Measurements from ENCODE around the gene DRAXIN.

The DRAXIN gene

GRCh38 chr1:11746795-11747487, 55.4 kb downstream of the DRAXIN start:
- H3K27ac ChIP-seq: no peak overlapping the region
- no peak for DNase-seq (ENCODE audit: low read depth, low spot score)
- H3K36me3 ChIP-seq (ENCODE audit: insufficient read depth, low read length): no peaks in the 10 kb centered on the region
- no peak overlapping the region for H3K9ac ChIP-seq (ENCODE audit: insufficient read length)
- TF ChIP-seq FOXP2 (optimal IDR thresholded peaks at IDR 0.05; ENCODE audit: control extremely low read depth, extremely low read length, insufficient read depth) (no peak), POLR2AphosphoS5 (IDR thresholded peaks at IDR 0.05; ENCODE audit: borderline replicate concordance, low read depth, low read length) (no peak), EZH2 (IDR thresholded peaks at IDR 0.05) (no peak)
- H3K4me3 ChIP-seq: no peak overlapping the region
- H3K9me3 ChIP-seq (ENCODE audit: low read depth, low read length): no peaks in the 10 kb centered on the region

- H3K36me3 ChIP-seq (ENCODE audit: insufficient read depth, low read length): no peaks in the 10 kb centered on the region
- H3K9ac ChIP-seq (ENCODE audit: insufficient read length): no peak overlapping the region
- H3K27ac ChIP-seq: no peak overlapping the region
- DNase-seq (ENCODE audit: low read depth, low spot score): no peak
- H3K4me3 ChIP-seq: no peak overlapping the region
- no peaks in the 10 kb centered on the region for H3K9me3 ChIP-seq (ENCODE audit: low read depth, low read length)
- no peak for TF ChIP-seq POLR2AphosphoS5 (IDR thresholded peaks at IDR 0.05; ENCODE audit: borderline replicate concordance, low read depth, low read length)
- no peak for TF ChIP-seq EZH2 (IDR thresholded peaks at IDR 0.05)
- no peak for TF ChIP-seq FOXP2 (optimal IDR thresholded peaks at IDR 0.05; ENCODE audit: control extremely low read depth, extremely low read length, insufficient read depth)
These were observed 57.0 kb downstream of the DRAXIN start for GRCh38 chr1:11748294-11749202.

DNA sequence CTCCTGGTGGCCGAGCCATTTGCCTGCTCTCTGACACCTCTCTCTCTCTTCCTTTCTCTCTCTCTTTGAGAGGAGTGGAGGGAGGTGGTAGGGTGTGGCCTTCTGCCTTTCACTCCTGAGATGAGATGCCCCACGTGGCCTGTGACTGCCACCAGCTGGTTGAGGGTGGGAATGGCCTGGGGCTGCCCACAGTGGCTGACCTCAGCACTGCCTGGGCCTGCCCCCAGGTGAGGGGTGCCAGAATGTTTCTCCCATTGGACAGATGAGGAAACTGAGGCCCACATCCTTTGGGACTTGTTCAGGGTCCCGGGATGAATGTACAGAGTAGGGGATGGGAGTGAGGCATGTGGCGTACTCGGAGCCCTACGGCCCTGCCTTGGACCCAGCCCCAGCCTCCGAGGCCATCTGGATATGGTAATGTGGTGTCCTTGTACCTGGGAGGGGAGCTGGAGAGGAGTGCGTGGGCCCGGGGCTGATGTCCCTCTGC, 57.7 kb downstream of the DRAXIN start:
- no peak overlapping the region for H3K27ac ChIP-seq
- H3K4me3 ChIP-seq: no peak overlapping the region
- DNase-seq (ENCODE audit: low read depth, low spot score): no peak
- no peak for TF ChIP-seq FOXP2 (optimal IDR thresholded peaks at IDR 0.05; ENCODE audit: control extremely low read depth, extremely low read length, insufficient read depth)
- TF ChIP-seq POLR2AphosphoS5 (IDR thresholded peaks at IDR 0.05; ENCODE audit: borderline replicate concordance, low read depth, low read length): no peak
- no peak for TF ChIP-seq EZH2 (IDR thresholded peaks at IDR 0.05)
- H3K36me3 ChIP-seq (ENCODE audit: insufficient read depth, low read length): no peaks in the 10 kb centered on the region
- H3K9ac ChIP-seq (ENCODE audit: insufficient read length): no peak overlapping the region
- no peaks in the 10 kb centered on the region for H3K9me3 ChIP-seq (ENCODE audit: low read depth, low read length)

GRCh38 chr1:11749996-11750395, 58.5 kb downstream of the DRAXIN start:
- TF ChIP-seq POLR2AphosphoS5 (IDR thresholded peaks at IDR 0.05; ENCODE audit: borderline replicate concordance, low read depth, low read length) (no peak), FOXP2 (optimal IDR thresholded peaks at IDR 0.05; ENCODE audit: control extremely low read depth, extremely low read length, insufficient read depth) (no peak), EZH2 (IDR thresholded peaks at IDR 0.05) (no peak)
- Histone ChIP-seq H3K27ac (no peak overlapping the region), H3K9me3 (ENCODE audit: low read depth, low read length) (no peaks in the 10 kb centered on the region), H3K36me3 (ENCODE audit: insufficient read depth, low read length) (no peaks in the 10 kb centered on the region), H3K9ac (ENCODE audit: insufficient read length) (no peak overlapping the region), H3K4me3 (no peak overlapping the region)
- DNase-seq (ENCODE audit: low read depth, low spot score): no peak

GRCh38 chr1:11751087-11751486, 59.6 kb downstream of the DRAXIN start:
- no peak for DNase-seq (ENCODE audit: low read depth, low spot score)
- H3K4me3 ChIP-seq: no peak overlapping the region
- TF ChIP-seq FOXP2 (optimal IDR thresholded peaks at IDR 0.05; ENCODE audit: control extremely low read depth, extremely low read length, insufficient read depth) (no peak), EZH2 (IDR thresholded peaks at IDR 0.05) (no peak)
- no peak overlapping the region for H3K9ac ChIP-seq (ENCODE audit: insufficient read length)
- H3K36me3 ChIP-seq (ENCODE audit: insufficient read depth, low read length): no peaks in the 10 kb centered on the region
- no peaks in the 10 kb centered on the region for H3K9me3 ChIP-seq (ENCODE audit: low read depth, low read length)
- H3K27ac ChIP-seq: no peak overlapping the region

DNA sequence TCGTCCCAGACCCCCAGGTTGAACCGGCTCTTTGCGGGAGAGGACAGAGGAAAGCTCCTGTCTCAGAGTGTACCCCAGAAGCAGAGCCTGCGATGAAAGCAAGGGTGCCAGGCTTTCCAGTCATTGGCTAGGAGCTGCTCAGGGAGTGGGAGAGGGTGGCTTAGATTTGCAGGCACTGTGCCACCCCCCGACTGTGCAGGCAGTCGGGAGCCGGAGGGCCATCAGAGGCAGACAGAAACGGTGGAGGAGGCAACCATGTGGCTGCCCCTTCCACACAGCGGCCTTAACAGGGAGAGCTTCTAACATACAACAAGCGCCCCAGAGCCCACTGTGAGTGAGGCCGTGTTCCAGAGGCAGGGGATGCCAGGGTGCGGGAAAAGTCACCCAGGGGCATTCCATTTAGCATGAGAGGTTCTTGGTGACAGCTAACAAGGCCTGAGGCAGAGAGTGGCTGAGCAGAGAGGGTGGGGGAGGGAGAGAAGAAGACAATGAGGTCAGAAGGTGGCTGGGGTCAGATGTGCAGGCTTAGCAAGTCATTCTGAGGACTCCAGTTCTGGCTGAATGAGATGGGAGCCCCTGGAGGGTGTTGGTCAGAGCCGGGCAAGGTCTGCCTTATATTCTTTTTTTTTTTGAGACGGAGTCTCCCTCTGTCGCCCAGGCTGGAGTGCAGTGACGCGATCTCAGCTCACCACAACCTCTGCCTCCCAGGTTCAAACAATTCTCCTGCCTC, 61.0 kb downstream of the DRAXIN start:
- H3K4me3 ChIP-seq: no peak overlapping the region
- TF ChIP-seq POLR2AphosphoS5 (IDR thresholded peaks at IDR 0.05; ENCODE audit: borderline replicate concordance, low read depth, low read length) (no peak), FOXP2 (optimal IDR thresholded peaks at IDR 0.05; ENCODE audit: control extremely low read depth, extremely low read length, insufficient read depth) (no peak), EZH2 (IDR thresholded peaks at IDR 0.05) (no peak)
- H3K9ac ChIP-seq (ENCODE audit: insufficient read length): no peak overlapping the region
- no peaks in the 10 kb centered on the region for H3K9me3 ChIP-seq (ENCODE audit: low read depth, low read length)
- H3K27ac ChIP-seq: no peak overlapping the region
- DNase-seq (ENCODE audit: low read depth, low spot score): no peak
- H3K36me3 ChIP-seq (ENCODE audit: insufficient read depth, low read length): no peaks in the 10 kb centered on the region

DNA sequence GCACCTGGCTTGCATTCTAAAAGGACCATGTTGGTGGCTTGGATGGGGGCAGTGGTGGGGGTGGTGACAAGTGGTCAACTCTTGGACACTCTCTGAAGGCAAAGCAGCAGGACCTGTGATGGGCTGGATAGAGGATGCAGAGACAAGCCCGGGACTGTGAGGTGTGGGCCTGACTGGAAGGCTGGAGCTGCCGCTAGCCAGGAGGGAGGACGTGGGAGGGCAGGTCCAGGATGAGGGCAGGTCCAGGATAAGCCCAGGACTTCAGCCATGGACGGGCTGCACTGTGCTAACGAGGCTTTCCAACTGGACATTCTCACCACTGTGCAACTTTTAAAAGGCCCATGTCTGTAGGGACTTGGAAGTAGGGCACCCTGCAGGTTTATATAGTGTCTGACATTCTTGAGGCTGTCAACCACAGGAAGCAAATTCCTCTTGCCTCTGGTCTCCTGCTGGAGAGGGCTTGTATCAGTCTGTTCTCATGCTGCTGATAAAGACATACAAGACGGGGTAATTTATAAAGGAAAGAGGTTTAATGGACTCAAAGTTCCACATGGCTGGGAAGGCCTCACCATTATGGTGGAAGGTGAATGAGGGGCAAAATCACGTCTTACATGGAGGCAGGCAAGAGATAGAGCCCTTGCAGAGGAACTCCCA, 62.2 kb downstream of the DRAXIN start:
- Histone ChIP-seq H3K4me3 (no peak overlapping the region), H3K9ac (ENCODE audit: insufficient read length) (no peak overlapping the region), H3K36me3 (ENCODE audit: insufficient read depth, low read length) (no peaks in the 10 kb centered on the region), H3K27ac (no peak overlapping the region), H3K9me3 (ENCODE audit: low read depth, low read length) (no peaks in the 10 kb centered on the region)
- TF ChIP-seq FOXP2 (optimal IDR thresholded peaks at IDR 0.05; ENCODE audit: control extremely low read depth, extremely low read length, insufficient read depth): no peak
- no peak for TF ChIP-seq EZH2 (IDR thresholded peaks at IDR 0.05)
- no peak for TF ChIP-seq POLR2AphosphoS5 (IDR thresholded peaks at IDR 0.05; ENCODE audit: borderline replicate concordance, low read depth, low read length)
- DNase-seq (ENCODE audit: low read depth, low spot score): no peak

All from SK-N-MC (cell line).